CD14-positive monocyte (primary cell): ENCODE measurements around the gene ARHGAP12. TPM values are rescaled to one million over a fixed set of nuclear protein-coding genes. Genes with fewer than 3 reads are reported as not detected.

Source experiments
- DNase-seq, 3 donors: peaks; one replicate each; pipeline ENCODE4 v3.0.0-alpha.2; 2011 to 2022
- H2AFZ ChIP-seq: 2 replicates; pipeline ENCODE4 v1.6.0; 2012; ENCODE audit warnings: mild to moderate bottlenecking, low read depth, low read length, inconsistent platforms; ENCODE audit not compliant: insufficient read depth, poor library complexity, severe bottlenecking
- H3K27ac ChIP-seq, 2 donors: 1 replicate in 1 of 2; 2 replicates in 1 of 2; pipeline ENCODE4 v1.5.1; 2012 to 2013; ENCODE audit warnings: low read length in 2 of 2, control low read depth in 1 of 2, inconsistent platforms in 1 of 2, low read depth in 1 of 2, mild to moderate bottlenecking in 1 of 2
- H3K27me3 ChIP-seq, 2 donors: one replicate each; pipeline versions ENCODE4 v1.6.0 to v1.6.1; 2011 to 2013; ENCODE audit warnings: low read length in 2 of 2; ENCODE audit not compliant: control insufficient read depth in 2 of 2, insufficient read depth in 2 of 2
- H3K36me3 ChIP-seq, 2 donors: replicated peaks in 1 of 2; 1 replicate in 1 of 2; 2 replicates in 1 of 2; pipeline versions ENCODE4 v1.5.1 to v1.6.1; 2012 to 2013; ENCODE audit warnings: low read length in 2 of 2, control low read depth in 1 of 2, inconsistent platforms in 1 of 2, mild to moderate bottlenecking in 1 of 2; ENCODE audit not compliant: insufficient read depth in 2 of 2, control insufficient read depth in 1 of 2
- H3K4me1 ChIP-seq, 2 donors: 1 replicate in 1 of 2; 2 replicates in 1 of 2; pipeline versions ENCODE4 v1.5.1 to v1.6.1; 2012 to 2013; ENCODE audit warnings: low read length in 2 of 2, control low read depth in 1 of 2, inconsistent platforms in 1 of 2, mild to moderate bottlenecking in 1 of 2, moderate library complexity in 1 of 2; ENCODE audit not compliant: insufficient read depth in 2 of 2, control insufficient read depth in 1 of 2
- H3K4me2 ChIP-seq: replicated peaks from 2 replicates; pipeline ENCODE3; 2012; ENCODE audit warnings: low read length, moderate library complexity, mild to moderate bottlenecking; ENCODE audit not compliant: poor library complexity, severe bottlenecking; ENCODE audit errors: extremely low read depth
- H3K4me3 ChIP-seq, 3 experiments: fragments of 200-600 bp in 1 of 3; sonication (generic) in 1 of 3; replicated peaks in 1 of 3; 1 replicate in 2 of 3; 2 replicates in 1 of 3; pipeline ENCODE4 v1.5.1; 2011 to 2013; ENCODE audit warnings: low read length in 3 of 3, mild to moderate bottlenecking in 3 of 3, control low read depth in 2 of 3, low read depth in 2 of 3, inconsistent platforms in 1 of 3, moderate library complexity in 1 of 3
- H3K79me2 ChIP-seq: 2 replicates; pipeline ENCODE4 v1.6.0; 2012; ENCODE audit warnings: mild to moderate bottlenecking, control low read depth, inconsistent platforms, low read length, moderate library complexity; ENCODE audit not compliant: insufficient read depth
- H3K9ac ChIP-seq: 2 replicates; pipeline ENCODE4 v1.6.0; 2017; ENCODE audit warnings: low read length, mild to moderate bottlenecking; ENCODE audit not compliant: insufficient read depth, poor library complexity, severe bottlenecking
- H3K9me3 ChIP-seq, 2 donors: replicated peaks in 1 of 2; 1 replicate in 1 of 2; 2 replicates in 1 of 2; pipeline versions ENCODE4 v1.5.1 to v1.6.1; 2012 to 2013; ENCODE audit warnings: low read length in 2 of 2, control low read depth in 1 of 2; ENCODE audit not compliant: control insufficient read depth in 1 of 2, insufficient read depth in 1 of 2
- H4K20me1 ChIP-seq: 2 replicates; pipeline ENCODE4 v1.6.0; 2012; ENCODE audit warnings: mild to moderate bottlenecking, low read length, control low read depth, moderate library complexity; ENCODE audit not compliant: insufficient read depth
- H3K27ac Mint-ChIP-seq, 7 donors: one replicate each; pipeline ENCODE4 v1.8.0; 2020; ENCODE audit warnings: mild to moderate bottlenecking in 7 of 7, mixed read lengths in 7 of 7, moderate library complexity in 6 of 7, inconsistent platforms in 2 of 7
- H3K27me3 Mint-ChIP-seq, 3 donors: one replicate each; pipeline ENCODE4 v1.8.0; 2021 to 2022; ENCODE audit warnings: low read depth in 3 of 3, mild to moderate bottlenecking in 3 of 3, mixed read lengths in 3 of 3, moderate library complexity in 3 of 3, inconsistent platforms in 1 of 3
- H3K36me3 Mint-ChIP-seq, 2 donors: one replicate each; pipeline ENCODE4 v1.8.0; 2020; ENCODE audit warnings: mixed read lengths in 2 of 2, inconsistent platforms in 1 of 2, mild to moderate bottlenecking in 1 of 2
- H3K4me1 Mint-ChIP-seq: one replicate; pipeline ENCODE4 v1.8.0; 2020; ENCODE audit warnings: mild to moderate bottlenecking, mixed read lengths
- H3K4me3 Mint-ChIP-seq, 2 donors: one replicate each; pipeline ENCODE4 v1.8.0; 2020; ENCODE audit warnings: mild to moderate bottlenecking in 2 of 2, mixed read lengths in 2 of 2, moderate library complexity in 1 of 2
- H3K9me3 Mint-ChIP-seq, 7 donors: one replicate each; pipeline ENCODE4 v1.8.0; 2020 to 2022; ENCODE audit warnings: mixed read lengths in 7 of 7, mild to moderate bottlenecking in 6 of 7, moderate library complexity in 6 of 7, inconsistent platforms in 2 of 7
- WGBS: methylation state at CpG from one replicate; pipeline ENCODE4 v1.1.5; 2013; ENCODE audit warnings: missing lambda C conversion rate; ENCODE audit not compliant: insufficient coverage; 5-methylcytosine and 5-hydroxymethylcytosine counted together
- intact Hi-C, 2 donors: fragments of 100-400 bp; cut with micrococcal nuclease; formaldehyde crosslinking; loops; one replicate each; pipeline versions ENCODE4 v1.15.0 to v1.15.1; 2023
- polyA plus RNA-seq, 3 donors: library from polyadenylated mRNA; depleted of rRNA in 1 of 3; unstranded in 2 of 3; stranded (reverse) in 1 of 3; fragments of 300-500 nt in 2 of 3; fragments of >200 nt in 1 of 3; fragmentation: Illumina TruSeq in 2 of 3; gene quantifications; 1 replicate in 2 of 3; 2 replicates in 1 of 3; pipeline ENCODE4 v1.2.3, GENCODE V29; 2012 to 2021
- TF ChIP-seq, protein P1 (sequence below): fragments of 200-600 bp; IDR thresholded peaks from one replicate; pipeline ENCODE4 v1.8.0; 2022; ENCODE audit warnings: antibody characterized with exemption, mild to moderate bottlenecking

ARHGAP12 gene
- polyA plus RNA-seq, 3 donors: 3.2 to 15.5 (median 4.7) TPM

DNA sequence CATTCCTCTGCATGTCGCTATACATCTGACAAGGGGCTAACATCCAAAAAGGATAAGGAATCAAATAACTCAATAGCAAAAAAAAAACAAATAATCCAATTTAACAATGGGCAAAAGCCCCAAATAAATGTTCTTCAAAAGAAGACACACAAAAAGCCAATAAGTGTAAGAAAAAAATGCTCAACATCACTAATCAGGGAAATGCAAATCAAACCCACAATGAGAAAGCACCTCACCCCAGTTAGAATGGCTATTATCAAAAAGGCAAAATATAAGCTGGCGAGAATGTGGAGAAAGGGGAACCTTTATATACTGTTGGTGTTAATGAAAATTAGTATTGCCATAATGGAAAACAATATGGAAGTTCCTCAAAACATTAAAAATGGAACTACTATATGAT lies 14.3 kb downstream of the ARHGAP12 start:
- Histone ChIP-seq H3K9ac (no peak overlapping the region), H2AFZ (no peak overlapping the region), H3K36me3 (no peaks in the 10 kb centered on the region), H3K4me1 (peaks cover 10% of the 10 kb centered on the region in 2 donors), H3K79me2 (peaks cover 88% of the 10 kb centered on the region), H3K27me3 (no peaks in the 10 kb centered on the region), H3K9me3 (no peaks in the 10 kb centered on the region), H4K20me1 (peaks cover 96% of the 10 kb centered on the region), H3K4me3 (no peak overlapping the region), H3K27ac (no peak overlapping the region), H3K4me2 (no peak overlapping the region)
- TF ChIP-seq, protein P1, sequence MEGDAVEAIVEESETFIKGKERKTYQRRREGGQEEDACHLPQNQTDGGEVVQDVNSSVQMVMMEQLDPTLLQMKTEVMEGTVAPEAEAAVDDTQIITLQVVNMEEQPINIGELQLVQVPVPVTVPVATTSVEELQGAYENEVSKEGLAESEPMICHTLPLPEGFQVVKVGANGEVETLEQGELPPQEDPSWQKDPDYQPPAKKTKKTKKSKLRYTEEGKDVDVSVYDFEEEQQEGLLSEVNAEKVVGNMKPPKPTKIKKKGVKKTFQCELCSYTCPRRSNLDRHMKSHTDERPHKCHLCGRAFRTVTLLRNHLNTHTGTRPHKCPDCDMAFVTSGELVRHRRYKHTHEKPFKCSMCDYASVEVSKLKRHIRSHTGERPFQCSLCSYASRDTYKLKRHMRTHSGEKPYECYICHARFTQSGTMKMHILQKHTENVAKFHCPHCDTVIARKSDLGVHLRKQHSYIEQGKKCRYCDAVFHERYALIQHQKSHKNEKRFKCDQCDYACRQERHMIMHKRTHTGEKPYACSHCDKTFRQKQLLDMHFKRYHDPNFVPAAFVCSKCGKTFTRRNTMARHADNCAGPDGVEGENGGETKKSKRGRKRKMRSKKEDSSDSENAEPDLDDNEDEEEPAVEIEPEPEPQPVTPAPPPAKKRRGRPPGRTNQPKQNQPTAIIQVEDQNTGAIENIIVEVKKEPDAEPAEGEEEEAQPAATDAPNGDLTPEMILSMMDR: no peak
- intact Hi-C loops: no loop called here
- peaks cover 0 to 5% (median 0%) of the 10 kb centered on the region in 7 donors for H3K9me3 Mint-ChIP-seq
- H3K4me1 Mint-ChIP-seq: peaks cover 20% of the 10 kb centered on the region
- H3K27me3 Mint-ChIP-seq: no peaks in the 10 kb centered on the region
- peaks cover 2 to 4% of the 10 kb centered on the region in 2 donors for H3K36me3 Mint-ChIP-seq
- no CpG with 5 or more reads among the region's 2 CpGs for WGBS
- no peak overlapping the region for H3K4me3 Mint-ChIP-seq
- H3K27ac Mint-ChIP-seq: no peak overlapping the region
- no peak for DNase-seq

DNA sequence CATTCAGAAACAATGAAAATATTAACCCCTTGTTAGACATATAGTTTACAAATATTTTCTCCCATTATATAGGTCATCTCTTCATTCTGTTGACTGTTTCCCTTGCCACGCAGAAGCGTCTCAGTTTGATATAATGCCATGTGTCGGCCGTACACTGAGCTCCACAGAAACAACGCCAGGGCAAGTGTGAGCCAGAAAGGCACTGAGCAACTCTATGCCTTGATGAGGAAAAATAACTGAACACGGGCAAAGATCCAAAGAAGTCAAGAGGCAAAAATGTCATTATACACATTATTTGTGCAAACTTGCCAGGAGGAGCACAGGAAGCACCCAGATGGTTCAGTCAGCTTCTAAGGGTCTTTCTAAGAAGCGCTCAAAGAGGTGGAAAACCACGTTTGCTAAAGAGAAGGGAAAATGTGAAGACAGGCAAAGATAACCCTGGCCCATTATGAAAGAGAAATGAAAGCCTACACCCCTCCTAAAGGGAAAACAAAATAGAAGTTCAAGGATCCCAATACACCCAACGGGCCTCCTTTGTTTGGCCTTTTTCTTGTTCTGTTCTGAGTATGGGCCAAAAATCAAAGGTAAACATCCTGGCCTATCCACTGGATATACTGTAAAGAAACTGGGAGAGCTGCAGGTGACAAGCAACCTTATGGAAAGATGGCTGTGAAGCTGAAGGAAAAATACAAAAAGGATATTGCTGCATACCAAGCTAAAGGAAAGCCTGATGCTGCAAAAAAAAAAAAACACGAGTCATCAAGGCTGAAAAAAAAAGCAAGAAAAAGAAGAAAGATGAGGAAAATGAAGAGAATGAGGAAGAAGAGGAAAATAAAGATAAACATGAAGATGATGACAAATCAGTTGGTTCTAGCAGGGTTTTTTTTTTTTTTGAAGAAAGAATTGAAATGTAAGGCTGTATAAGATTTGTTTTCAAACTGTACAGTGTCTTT lies 15.5 kb downstream of the ARHGAP12 start:
- Mint-ChIP-seq H3K36me3 (peaks cover 10 to 14% of the 10 kb centered on the region in 2 donors), H3K4me3 (no peak overlapping the region), H3K27ac (no peak overlapping the region), H3K9me3 (peaks cover 0 to 5% (median 0%) of the 10 kb centered on the region in 7 donors), H3K4me1 (peaks cover 10% of the 10 kb centered on the region), H3K27me3 (no peaks in the 10 kb centered on the region)
- H3K79me2 ChIP-seq: peaks cover 80% of the 10 kb centered on the region
- TF ChIP-seq, protein P1: no peak
- H3K36me3 ChIP-seq: peaks cover 3 to 8% of the 10 kb centered on the region in 2 donors
- H3K27ac ChIP-seq: no peak overlapping the region
- no peak overlapping the region for H2AFZ ChIP-seq
- H3K4me2 ChIP-seq: no peak overlapping the region
- H3K27me3 ChIP-seq: no peaks in the 10 kb centered on the region
- WGBS: 70% methylated on average over 7 of the region's 10 CpGs
- no peaks in the 10 kb centered on the region for H3K9me3 ChIP-seq
- DNase-seq: no peak
- H3K4me3 ChIP-seq: no peak overlapping the region
- intact Hi-C loops: no loop called here
- no peak overlapping the region for H3K9ac ChIP-seq
- H4K20me1 ChIP-seq: peaks cover 94% of the 10 kb centered on the region
- H3K4me1 ChIP-seq: no peaks in the 10 kb centered on the region
